Osteoblast (primary cell): Measurements from ENCODE around the gene STAG3. TPM values are rescaled to one million over a fixed set of nuclear protein-coding genes. Genes with fewer than 3 reads are reported as not detected.

ENCODE experiments used
- total RNA-seq: library from RNA; depleted of rRNA; stranded (reverse); fragments of >200 nt; gene quantifications from 2 replicates; pipeline ENCODE4 v1.2.3, GENCODE V29; 2012

Gene STAG3
- total RNA-seq, 1 donor, result 1.4 TPM

Other genes starting within 250 kb of the STAG3 start
- gene GJC3, start 248.3 kb upstream of the STAG3 start, total RNA-seq, result not detected in 2 replicates
- gene AZGP1, start 201.9 kb upstream of the STAG3 start, total RNA-seq, result not detected in 2 replicates
- 46.0 and 46.3 TPM in 2 replicates for gene ZKSCAN1, start 162.3 kb upstream of the STAG3 start, total RNA-seq
- 9.8 and 10.9 TPM in 2 replicates for gene ZSCAN21, start 128.1 kb upstream of the STAG3 start, total RNA-seq
- gene ZNF3, start 96.2 kb upstream of the STAG3 start, total RNA-seq, result 30.4 and 33.9 TPM in 2 replicates
- 42.4 and 45.6 TPM in 2 replicates for gene COPS6, start 88.9 kb upstream of the STAG3 start, total RNA-seq
- 28.6 and 31.2 TPM in 2 replicates for gene MCM7, start 76.5 kb upstream of the STAG3 start, total RNA-seq
- gene AP4M1, start 76.3 kb upstream of the STAG3 start, total RNA-seq, result 19.5 and 20.0 TPM in 2 replicates
- gene TAF6, start 58.6 kb upstream of the STAG3 start, total RNA-seq, result 33.3 and 36.2 TPM in 2 replicates
- 24.2 and 25.0 TPM in 2 replicates for gene CNPY4, start 58.3 kb upstream of the STAG3 start, total RNA-seq
- gene MBLAC1, start 51.0 kb upstream of the STAG3 start, total RNA-seq, result 2.2 and 2.7 TPM in 2 replicates
- 63.7 and 70.7 TPM in 2 replicates for gene LAMTOR4, start 29.0 kb upstream of the STAG3 start, total RNA-seq
- gene TRAPPC14, start 19.2 kb upstream of the STAG3 start, total RNA-seq, result 7.1 and 8.0 TPM in 2 replicates
- 1.1 and 2.7 TPM in 2 replicates for gene GAL3ST4, start 9.3 kb upstream of the STAG3 start, total RNA-seq
- 1.4 and 1.8 TPM in 2 replicates for gene GPC2, start 537 bp upstream of the STAG3 start, total RNA-seq
- not detected in 2 replicates for gene PVRIG, start 42.0 kb downstream of the STAG3 start, total RNA-seq
- under 0.01 TPM in 1 of 2 replicates, not detected in the other for gene SPDYE3, start 129.8 kb downstream of the STAG3 start, total RNA-seq
- 10.9 and 14.8 TPM in 2 replicates for gene PILRB, start 180.2 kb downstream of the STAG3 start, total RNA-seq
- 0.36 and 0.59 TPM in 2 replicates for gene PILRA, start 195.6 kb downstream of the STAG3 start, total RNA-seq